ENCODE results near the gene NPR3. TPM values are rescaled to one million over a fixed set of nuclear protein-coding genes. Genes with fewer than 3 reads are reported as not detected.
A peak's percentile ranks its signal among the peaks of the same experiment; 100 is the strongest.

NPR3 gene
- total and polyA plus RNA-seq, 2 donors (not counting 1 experiment from before 2014, with no cell fraction given): 14.9 to 87.3 TPM

- no peaks in the 10 kb centered on the region for H3K36me3 ChIP-seq (ENCODE audit: control insufficient read depth, insufficient read depth, low read length)
- DNase-seq (ENCODE audit: low read depth in 2 of 2): peak in 1 of 2 donors; percentile 9
- no peak overlapping the region for H3K4me3 ChIP-seq (replicated peaks in 1 of 4; ENCODE audit: control extremely low read depth in 1 of 4, insufficient read depth in 1 of 4, low read depth in 3 of 4, low read length in 4 of 4)
- H3K27me3 ChIP-seq (ENCODE audit: control insufficient read depth, insufficient read depth, low read length): no peaks in the 10 kb centered on the region
- TF ChIP-seq EZH2 (IDR thresholded peaks at IDR 0.05; ENCODE audit: low read length, missing control alignments) (no peak), CTCF (conservative IDR thresholded peaks at IDR 0.05 in 1 of 2, IDR thresholded peaks at IDR 0.05 in 1 of 2; ENCODE audit: low read depth in 1 of 2, low read length in 2 of 2) (peak; percentile 11 to 27)
- H3K9me3 ChIP-seq (ENCODE audit: control insufficient read depth, insufficient read depth, low read depth, low read length): no peaks in the 10 kb centered on the region
- H3K4me2 ChIP-seq (ENCODE audit: extremely low read depth, insufficient read depth, low read length): no peak overlapping the region
- no peaks in the 10 kb centered on the region for H3K79me2 ChIP-seq (ENCODE audit: control insufficient read depth, insufficient read depth, low read length)
- H2AFZ ChIP-seq (ENCODE audit: low read length): no peak overlapping the region
- H3K9ac ChIP-seq (ENCODE audit: insufficient read depth, low read length): no peak overlapping the region
- H3K27ac ChIP-seq (ENCODE audit: insufficient read depth, low read length): no peak overlapping the region
- peaks cover 8% of the 10 kb centered on the region for H3K4me1 ChIP-seq (ENCODE audit: control insufficient read depth, extremely low read depth, insufficient read depth, low read length)
- no peaks in the 10 kb centered on the region for H4K20me1 ChIP-seq (ENCODE audit: control insufficient read depth, extremely low read depth, insufficient read depth, low read length)
These were observed 21.0 kb upstream of the NPR3 start for GRCh38 chr5:32690153-32690552.

DNA sequence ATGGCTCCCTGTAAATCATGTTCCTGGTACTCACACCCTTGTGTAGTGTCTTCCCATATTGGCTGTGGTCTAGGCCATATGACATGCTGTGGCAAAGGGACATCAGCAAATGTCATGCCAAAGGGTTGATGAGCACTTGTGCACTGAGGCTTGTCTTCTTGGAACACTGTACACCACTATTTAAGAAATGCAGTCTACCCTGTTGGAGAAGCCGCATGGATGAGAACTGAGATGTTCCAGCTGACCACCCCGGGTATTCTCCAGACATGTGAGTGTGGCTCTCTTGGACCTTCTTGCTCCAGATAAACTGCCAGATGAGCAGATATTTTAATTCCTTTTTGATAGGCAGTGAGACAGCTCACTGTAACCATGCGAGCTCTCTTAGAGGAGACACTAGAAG is 20.5 kb upstream of the NPR3 start:
- Histone ChIP-seq H4K20me1 (ENCODE audit: control insufficient read depth, extremely low read depth, insufficient read depth, low read length) (no peaks in the 10 kb centered on the region), H3K36me3 (ENCODE audit: control insufficient read depth, insufficient read depth, low read length) (no peaks in the 10 kb centered on the region), H3K27ac (ENCODE audit: insufficient read depth, low read length) (no peak overlapping the region), H3K4me1 (ENCODE audit: control insufficient read depth, extremely low read depth, insufficient read depth, low read length) (peaks cover 8% of the 10 kb centered on the region), H3K4me3 (replicated peaks in 1 of 4; ENCODE audit: control extremely low read depth in 1 of 4, insufficient read depth in 1 of 4, low read depth in 3 of 4, low read length in 4 of 4) (no peak overlapping the region), H3K9me3 (ENCODE audit: control insufficient read depth, insufficient read depth, low read depth, low read length) (no peaks in the 10 kb centered on the region), H3K27me3 (ENCODE audit: control insufficient read depth, insufficient read depth, low read length) (no peaks in the 10 kb centered on the region), H3K9ac (ENCODE audit: insufficient read depth, low read length) (no peak overlapping the region), H3K4me2 (ENCODE audit: extremely low read depth, insufficient read depth, low read length) (no peak overlapping the region), H2AFZ (ENCODE audit: low read length) (no peak overlapping the region), H3K79me2 (ENCODE audit: control insufficient read depth, insufficient read depth, low read length) (no peaks in the 10 kb centered on the region)
- no peak for DNase-seq (ENCODE audit: low read depth in 2 of 2)
- TF ChIP-seq CTCF (conservative IDR thresholded peaks at IDR 0.05 in 1 of 2, IDR thresholded peaks at IDR 0.05 in 1 of 2; ENCODE audit: low read depth in 1 of 2, low read length in 2 of 2): no peak
- no peak for TF ChIP-seq EZH2 (IDR thresholded peaks at IDR 0.05; ENCODE audit: low read length, missing control alignments)

GRCh38 chr5:32692036-32692746 is 18.9 kb upstream of the NPR3 start:
- Histone ChIP-seq H3K36me3 (ENCODE audit: control insufficient read depth, insufficient read depth, low read length) (no peaks in the 10 kb centered on the region), H3K4me3 (replicated peaks in 1 of 4; ENCODE audit: control extremely low read depth in 1 of 4, insufficient read depth in 1 of 4, low read depth in 3 of 4, low read length in 4 of 4) (peak overlapping the region in 1 of 4 experiments; percentile 21), H3K9ac (ENCODE audit: insufficient read depth, low read length) (no peak overlapping the region), H3K27ac (ENCODE audit: insufficient read depth, low read length) (peak overlapping the region; percentile 58), H3K4me1 (ENCODE audit: control insufficient read depth, extremely low read depth, insufficient read depth, low read length) (peaks cover 8% of the 10 kb centered on the region), H2AFZ (ENCODE audit: low read length) (no peak overlapping the region), H3K4me2 (ENCODE audit: extremely low read depth, insufficient read depth, low read length) (peak overlapping the region; percentile 35), H3K9me3 (ENCODE audit: control insufficient read depth, insufficient read depth, low read depth, low read length) (no peaks in the 10 kb centered on the region), H4K20me1 (ENCODE audit: control insufficient read depth, extremely low read depth, insufficient read depth, low read length) (no peaks in the 10 kb centered on the region), H3K27me3 (ENCODE audit: control insufficient read depth, insufficient read depth, low read length) (no peaks in the 10 kb centered on the region), H3K79me2 (ENCODE audit: control insufficient read depth, insufficient read depth, low read length) (no peaks in the 10 kb centered on the region)
- peak; percentile 60 to 89 for DNase-seq (ENCODE audit: low read depth in 2 of 2)
- TF ChIP-seq EZH2 (IDR thresholded peaks at IDR 0.05; ENCODE audit: low read length, missing control alignments): no peak
- no peak for TF ChIP-seq CTCF (conservative IDR thresholded peaks at IDR 0.05 in 1 of 2, IDR thresholded peaks at IDR 0.05 in 1 of 2; ENCODE audit: low read depth in 1 of 2, low read length in 2 of 2)

Data from fibroblast of lung (primary cell).